G401.6 (cell line): ENCODE results near the gene TMEM191C.
"Not testable (repeated sequence)": the region's sequence is repeated elsewhere in the genome, so short reads cannot be mapped to it uniquely, and the experiment has no call there.

Experiments
- FAIRE-seq: peaks from 2 replicates; lab custom pipeline; 2012; peaks lifted over from hg19 to GRCh38; lab: Jason Lieb, UNC

TMEM191C gene

DNA sequence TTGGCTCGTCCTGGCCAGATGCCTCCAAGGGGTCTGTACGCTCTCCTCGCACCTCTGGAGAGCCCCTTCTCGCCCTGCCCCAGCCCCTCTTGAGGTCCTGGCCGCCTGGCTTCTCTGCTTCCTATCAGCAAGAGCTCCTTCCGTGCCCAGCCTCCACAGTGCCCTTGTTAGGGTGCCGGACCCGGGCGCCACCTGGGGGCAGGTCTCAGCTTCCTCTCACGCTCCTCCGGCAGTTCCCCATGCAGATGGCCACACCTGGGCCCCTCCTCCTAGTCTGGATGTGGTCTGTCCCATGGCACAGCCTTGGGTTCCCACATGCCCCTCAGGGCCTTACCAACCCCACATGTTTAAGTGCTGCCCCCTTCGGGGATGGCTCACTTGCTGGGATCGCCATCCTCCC is 6.5 kb downstream of the TMEM191C start:
- FAIRE-seq: not testable (repeated sequence)

DNA sequence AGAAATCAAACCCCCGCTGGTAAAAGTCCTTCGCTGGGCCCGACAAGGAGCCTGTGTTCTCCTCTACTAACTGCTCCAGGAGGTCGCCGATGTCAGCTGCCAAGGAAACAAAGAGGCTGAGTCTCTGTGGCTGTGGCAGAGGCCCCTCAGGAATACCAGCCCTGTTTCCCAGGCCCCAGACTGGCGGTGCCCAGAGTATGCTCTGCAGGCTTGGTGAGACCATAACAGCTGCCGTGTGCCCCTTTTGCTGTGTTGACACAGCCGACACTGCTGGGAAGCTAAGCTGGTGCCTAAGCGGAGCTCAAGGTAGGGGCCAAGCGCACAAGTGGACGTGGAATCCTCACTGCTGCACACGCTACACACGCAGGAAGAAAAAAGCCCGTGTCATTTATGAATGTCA is 16.9 kb downstream of the TMEM191C start:
- not testable (repeated sequence) for FAIRE-seq

DNA sequence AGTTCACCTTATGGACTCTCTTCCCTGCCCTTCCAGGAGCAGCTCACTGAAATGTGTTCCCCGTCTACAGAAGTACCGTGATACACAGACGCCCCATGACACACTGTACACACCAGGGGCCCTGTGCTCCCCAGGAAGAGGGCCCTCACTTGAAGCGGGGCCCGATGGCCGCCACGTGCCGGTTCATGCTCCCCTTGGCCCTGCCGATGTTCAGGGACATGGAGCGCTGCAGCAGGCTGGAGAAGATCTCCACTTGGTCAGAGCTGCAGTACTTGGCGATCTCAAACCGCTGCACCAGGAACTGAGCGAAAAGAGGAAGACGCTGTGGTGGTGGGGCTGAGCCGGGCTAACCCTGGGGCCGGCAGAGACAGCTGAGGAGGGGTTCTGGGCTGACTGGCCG is 20.5 kb downstream of the TMEM191C start:
- FAIRE-seq: not testable (repeated sequence)

DNA sequence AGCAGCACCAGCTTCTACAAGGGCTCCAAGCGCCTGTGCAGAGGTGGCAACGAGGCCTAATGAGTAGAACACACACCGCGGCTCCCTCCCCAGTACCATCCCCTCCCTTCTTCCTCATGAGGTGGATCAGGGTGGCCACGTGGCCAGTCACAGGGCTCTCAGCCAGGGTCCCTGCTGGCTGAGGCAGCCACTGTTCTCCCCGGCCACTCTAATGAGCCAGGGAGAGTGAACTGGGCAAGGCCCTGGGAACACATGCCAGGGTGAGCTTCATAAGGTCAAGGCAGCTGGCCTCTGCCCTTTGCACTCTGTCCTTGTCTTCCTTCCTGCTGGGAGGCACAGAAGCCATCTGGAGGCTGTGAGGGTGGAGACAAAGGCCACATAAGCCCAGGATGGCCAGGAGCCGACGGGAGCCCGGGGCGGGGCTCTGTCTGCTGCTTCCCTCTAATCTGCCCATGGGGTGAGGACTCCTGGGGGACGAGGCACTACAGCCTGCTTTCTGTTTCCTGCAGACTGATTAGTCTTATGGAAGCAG is 22.0 kb downstream of the TMEM191C start:
- FAIRE-seq: not testable (repeated sequence)

DNA sequence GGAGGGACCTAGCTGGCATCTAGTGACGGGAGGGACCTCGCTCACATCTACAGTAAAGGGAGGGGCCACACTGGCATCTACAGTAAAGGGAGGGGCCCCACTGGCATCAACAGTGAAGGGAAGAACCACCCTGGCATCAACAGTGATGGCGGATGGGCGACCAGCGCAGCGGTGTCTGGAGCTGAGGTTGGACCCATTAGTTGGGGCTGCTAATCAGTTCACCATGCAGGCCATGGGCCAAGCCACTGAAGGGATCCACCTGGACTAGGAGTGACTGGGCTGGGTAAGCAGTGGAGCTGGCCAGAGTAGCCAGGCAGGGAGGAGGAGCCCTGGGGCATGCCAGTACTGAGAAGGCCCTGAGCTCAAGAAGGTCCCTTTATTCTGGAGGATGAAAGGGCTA is 23.4 kb downstream of the TMEM191C start:
- not testable (repeated sequence) for FAIRE-seq

DNA sequence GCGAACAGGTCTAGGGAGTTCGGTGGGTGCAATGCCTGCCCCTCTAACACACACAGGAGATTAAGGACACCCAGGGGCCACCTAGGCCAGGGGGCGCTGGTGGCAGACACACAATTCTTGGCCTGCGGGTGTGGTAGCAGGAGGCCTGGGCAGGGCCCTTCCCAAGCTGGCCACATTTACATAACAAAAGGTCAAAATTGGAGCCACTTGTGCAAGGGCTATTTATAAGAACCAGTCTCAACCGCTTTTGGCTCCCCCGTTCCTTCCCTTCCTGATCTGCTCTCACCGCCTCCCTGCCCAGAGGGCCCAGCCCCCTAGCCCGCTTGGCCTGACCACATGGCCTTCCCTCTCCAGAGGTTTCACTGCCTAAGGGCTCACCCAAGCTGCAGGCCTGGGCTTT is 25.1 kb downstream of the TMEM191C start:
- FAIRE-seq: not testable (repeated sequence)

DNA sequence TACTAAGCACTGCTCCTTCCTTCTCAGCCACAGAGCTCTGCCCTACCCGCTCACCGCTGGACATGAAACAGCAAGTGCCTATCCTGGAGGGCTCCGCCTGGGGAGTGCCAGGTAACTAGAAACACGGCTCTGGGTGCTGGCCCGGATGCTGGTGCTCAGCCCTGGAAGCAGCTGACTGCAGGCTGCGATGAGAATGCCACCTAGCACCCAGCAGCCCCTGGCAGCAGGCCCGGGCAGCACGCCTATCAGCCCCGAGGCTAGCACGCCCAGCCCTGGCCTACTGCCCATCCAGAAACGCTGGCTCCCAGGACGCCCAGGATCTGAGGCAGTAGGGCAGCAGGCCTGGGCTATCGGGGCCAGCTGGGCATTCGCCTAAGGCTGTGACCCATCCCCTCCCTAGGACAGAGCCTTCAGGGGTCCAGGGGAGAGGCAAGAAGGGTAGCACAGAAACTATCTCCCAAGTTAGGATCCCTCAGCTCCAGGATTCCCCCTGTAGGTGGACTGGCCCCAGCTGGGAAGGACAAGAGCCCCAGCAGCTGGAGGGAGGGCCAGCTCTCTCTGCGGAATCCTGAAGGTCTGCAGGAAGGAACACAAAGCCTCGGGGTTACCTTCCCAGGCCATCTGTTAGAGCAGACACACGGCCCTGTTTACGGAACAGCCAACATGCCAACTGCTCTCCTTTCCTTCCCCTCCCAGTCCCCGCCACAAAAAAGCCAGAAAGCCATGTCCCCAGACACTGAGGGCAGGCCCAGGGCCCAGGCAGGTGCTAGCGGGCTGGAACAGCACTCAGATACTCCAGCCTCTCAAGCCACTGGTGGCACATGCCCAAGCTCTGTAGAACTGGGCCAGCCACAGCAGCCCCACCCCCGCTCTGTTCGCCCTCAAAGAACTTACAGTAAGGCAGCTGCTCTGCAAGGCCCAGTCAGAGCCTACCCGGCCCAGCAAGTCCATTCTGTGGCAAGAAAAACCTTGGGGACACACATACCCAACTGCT is 26.9 kb downstream of the TMEM191C start:
- FAIRE-seq: not testable (repeated sequence)

DNA sequence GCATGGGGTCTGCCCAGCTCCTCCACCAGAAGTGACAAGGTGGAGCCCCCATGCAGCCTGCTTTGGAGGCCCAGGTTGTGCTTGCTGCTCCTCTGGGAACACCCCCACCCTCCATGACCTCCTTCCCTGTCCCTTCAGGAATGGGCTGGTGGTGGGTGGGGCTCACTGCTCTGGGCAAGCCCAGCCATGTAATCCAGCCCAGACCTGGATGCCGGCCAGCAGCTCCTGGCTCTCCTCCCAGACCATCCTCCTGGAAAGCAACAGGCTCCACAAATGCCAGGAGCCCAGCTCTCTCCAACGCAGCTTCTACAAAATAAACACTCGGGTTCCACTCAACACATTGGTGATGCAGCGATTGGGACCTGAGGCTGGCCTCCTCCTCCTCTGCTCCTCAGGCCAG is 30.8 kb downstream of the TMEM191C start:
- not testable (repeated sequence) for FAIRE-seq

DNA sequence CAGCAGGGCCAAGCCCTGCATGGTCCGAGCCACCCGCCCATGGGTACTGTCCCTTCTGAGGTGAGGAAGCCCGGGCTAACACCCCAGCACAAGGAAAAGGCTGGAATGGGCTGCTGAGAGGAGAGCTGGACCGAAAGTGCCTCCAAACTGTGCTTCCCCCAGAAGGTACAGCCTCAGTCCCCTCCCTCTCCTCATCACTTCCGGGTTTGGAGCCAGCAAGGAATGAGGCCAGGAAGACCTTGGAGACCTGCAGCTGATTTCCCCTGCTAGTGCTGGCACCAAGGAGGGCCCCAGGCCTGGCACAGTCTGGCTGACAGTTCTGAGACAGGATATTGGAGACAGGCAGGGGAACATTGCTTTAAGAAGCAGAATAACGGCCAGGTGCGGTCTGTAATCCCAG is 31.3 kb downstream of the TMEM191C start:
- not testable (repeated sequence) for FAIRE-seq

DNA sequence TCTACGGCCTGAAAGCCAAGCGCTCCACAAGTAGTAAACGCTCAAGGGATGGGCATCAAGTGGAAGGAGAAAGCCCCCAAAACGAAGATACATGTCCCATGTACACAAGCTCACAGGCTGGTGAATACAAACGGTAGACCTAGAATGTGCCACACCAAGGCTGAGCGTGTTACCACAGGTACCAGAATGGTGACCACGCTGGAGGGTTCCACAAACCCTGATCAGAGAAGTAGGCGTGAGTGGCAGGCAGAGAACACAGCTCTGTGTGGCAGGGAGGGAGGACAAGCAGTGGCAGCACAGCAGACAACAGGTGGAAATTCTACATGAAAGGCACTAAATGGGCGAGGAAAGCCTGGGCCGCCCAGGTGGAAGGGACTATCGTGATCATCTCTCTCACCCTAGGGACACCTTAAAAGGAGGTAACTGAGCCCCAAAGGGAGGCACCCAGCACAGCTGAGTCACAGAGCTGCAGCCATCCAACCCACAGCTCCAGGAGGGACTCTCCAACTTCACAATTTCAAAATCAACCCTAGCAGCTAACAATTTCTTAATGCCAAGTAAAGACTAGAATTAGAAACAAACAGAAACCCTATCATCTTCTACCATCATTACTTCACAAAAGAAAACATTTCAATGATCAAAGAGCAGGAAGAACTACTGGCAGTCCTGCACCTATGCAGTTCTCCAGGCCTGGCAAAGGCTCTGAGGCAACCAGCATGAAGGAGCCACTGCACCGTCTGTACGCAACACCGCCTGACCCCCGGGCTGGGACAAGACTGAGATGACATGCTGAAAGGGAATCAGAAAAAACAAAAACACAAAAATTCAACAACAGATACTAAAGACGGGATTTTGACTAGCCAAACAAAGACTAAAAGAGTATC is 32.7 kb downstream of the TMEM191C start:
- not testable (repeated sequence) for FAIRE-seq

DNA sequence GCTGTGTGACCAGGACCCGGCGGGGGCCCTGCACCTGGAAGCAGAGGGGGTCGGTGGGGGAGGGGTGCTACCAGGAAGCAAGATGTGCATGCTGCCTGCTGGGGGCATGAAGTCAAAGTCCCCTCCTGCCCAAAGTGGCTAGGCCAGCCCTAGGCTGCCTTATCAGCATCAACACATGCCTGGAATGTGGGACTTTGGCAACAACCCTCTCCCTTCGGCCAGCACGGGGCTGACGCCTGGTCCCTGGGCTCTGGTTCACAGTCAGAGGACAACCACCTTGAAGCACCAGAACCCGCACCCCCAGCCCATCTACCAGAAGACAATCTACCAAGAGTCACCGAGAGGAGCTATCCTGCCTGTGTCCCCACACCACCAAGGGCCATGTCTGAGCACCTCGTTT is 43.2 kb downstream of the TMEM191C start:
- FAIRE-seq: not testable (repeated sequence)

DNA sequence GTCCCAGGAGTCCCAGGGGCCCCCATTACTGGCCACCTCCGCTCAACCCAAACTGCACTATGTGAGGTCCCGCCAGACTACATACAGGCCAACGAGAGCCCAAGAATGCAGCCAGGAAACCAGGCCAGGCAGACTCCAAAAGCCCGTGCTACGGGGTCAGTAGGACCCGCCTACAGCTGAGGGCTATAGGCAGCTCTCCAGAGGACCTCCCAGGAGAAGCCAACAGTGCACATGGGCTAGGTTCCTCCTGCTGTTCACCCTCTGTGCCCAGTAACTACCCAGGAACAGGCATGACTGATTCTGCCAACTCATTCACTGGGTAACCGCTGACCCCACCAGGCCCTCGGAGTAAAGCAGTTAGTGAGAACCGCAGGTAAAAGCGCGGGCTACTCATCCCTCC is 44.8 kb downstream of the TMEM191C start:
- FAIRE-seq: not testable (repeated sequence)

DNA sequence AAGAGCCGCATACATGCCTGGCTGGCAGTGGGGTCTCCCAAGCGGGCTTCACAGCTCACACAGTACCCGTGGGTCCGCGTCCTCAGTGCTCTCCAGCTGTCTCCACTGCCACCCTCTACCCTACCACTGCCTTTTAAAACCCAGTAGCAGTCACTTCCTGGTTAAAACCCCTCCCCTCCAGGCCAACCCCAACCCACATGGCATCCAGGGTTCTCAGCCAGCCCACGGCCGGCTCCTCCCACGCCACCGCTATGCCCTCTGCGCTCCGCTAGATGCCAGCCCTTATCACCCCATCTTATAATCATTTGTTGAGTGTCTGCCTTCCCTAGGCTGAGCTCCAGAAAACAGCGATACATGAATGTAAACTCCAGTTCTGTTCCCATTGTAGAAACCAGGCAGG is 46.9 kb downstream of the TMEM191C start:
- FAIRE-seq: not testable (repeated sequence)

DNA sequence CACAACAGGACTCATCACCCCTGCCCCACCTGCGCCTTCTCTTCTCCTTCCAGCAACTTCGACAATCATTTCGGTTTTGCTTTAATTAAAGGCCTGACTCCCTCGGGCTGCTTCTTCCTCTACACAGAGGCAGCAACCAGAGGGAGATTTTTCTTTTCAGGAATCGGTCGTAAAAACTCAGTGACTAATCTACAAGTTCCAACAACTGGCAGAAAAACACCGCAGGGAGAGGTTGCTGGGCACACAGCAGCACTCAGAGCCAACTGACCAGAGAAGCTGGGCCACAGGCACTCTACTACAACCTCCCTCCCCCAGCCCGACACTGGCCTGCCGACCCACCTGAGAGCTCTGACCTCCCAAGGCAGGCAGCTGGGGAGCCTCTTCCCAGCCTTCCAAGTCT is 48.0 kb downstream of the TMEM191C start:
- not testable (repeated sequence) for FAIRE-seq

DNA sequence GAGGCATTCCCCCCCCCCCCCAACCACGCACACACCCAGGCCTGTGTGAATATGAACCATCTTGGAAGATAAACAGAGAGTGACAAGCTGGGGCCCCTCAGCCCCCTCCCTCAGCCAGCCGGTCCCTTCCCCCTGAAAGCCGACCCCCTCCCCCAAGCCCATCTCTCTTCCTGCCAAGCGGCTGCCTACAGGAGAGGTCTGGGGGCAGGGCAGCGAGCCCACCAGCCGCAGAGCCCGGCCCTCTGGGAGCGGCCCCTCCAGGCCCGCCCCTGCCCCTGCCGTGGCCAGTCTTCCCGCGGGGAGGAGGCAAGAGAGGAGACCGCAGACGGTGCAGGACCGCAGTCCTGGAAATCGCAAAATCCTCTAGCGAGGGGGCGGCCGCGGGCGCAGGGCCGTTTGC is 49.3 kb downstream of the TMEM191C start:
- not testable (repeated sequence) for FAIRE-seq

DNA sequence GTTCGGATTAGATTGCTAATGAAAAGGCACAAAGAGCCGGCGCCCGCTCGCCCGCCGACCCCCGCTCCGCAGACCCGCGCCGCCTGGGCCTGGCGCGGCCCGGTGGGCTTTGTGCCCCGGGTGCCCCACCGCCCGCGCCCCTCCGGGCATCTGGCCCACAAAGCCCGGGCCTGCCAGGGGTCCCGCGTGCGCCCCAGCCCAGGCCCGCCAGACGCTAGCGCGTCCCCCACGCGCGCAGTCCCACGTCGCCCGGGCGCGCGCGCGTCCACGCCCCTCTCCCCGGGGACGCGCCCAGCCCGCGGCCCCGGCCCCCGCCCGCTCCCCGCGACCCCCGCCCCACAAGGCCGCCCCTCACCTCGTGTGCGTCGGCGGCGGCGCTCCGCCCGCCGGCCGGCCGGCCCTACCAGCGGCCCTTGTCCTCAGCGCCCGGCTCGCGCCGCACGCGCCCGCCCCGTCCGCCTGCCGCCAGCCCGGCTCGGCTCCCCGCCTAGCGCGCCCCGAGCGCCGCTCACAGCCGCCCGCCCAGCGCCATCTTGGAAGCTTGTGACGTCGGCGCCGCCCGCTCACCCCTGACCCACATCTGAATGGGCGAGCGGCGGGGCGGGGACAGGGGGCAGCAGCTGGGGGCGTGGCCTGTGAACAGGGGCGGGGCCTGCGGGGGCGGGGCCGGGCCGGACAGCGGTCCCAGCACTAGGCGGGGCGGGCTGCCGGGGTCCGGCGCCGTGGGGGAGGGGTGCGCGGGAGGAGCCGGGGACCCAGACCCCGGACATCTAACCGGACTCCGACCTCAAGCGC is 50.0 kb downstream of the TMEM191C start:
- FAIRE-seq: not testable (repeated sequence)
